Measurements from ENCODE around the gene MGMT.

The MGMT gene

DNA sequence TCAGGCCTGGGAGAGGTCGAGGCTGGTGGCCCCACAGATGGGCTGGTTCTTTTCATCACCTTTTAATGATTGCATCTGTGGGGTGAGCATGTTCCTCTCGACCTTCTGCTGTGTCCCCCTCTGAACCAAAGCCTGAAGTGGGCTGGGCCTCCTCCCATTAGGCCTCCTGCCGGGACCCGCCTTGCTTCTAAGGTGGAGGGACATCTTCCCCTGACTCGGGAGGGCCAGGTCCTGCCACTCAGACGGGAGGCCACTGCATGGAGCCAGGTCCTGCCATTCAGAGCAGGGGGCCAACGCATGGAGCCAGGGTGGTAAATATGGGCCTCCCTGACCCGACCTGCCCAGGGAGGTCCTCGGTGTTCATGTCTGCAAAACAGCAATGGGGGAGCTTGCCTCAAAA, 308.6 kb downstream of the MGMT start:
- H3K4me1 ChIP-seq (ENCODE audit: insufficient read depth, low read length): no peaks in the 10 kb centered on the region
- no peak overlapping the region for H3K9ac ChIP-seq (ENCODE audit: low read depth, low read length)
- H3K36me3 ChIP-seq (ENCODE audit: insufficient read depth, low read length): no peaks in the 10 kb centered on the region
- no peaks in the 10 kb centered on the region for H3K9me3 ChIP-seq (ENCODE audit: control insufficient read depth, insufficient read depth, low read length)

DNA sequence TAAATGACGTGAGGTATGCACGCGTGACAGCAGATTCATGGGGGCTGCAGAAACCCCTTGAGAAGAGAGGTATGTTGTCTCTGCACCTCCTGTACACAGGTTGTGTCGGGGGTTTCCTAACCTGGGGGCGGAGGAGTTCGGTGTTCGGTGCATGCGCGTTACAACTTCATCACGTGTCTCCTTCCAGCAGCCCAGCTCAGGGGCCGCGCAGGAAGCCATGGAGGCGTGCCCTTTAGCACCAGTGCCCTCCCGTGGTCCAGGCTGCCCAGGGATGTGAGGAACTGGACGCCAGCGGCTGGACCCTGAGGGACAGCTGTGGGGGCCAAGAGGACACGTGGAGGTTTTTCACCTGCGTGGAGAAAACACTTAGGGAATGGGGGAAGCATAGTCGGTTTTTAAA, 310.6 kb downstream of the MGMT start:
- H3K36me3 ChIP-seq (ENCODE audit: insufficient read depth, low read length): no peaks in the 10 kb centered on the region
- no peaks in the 10 kb centered on the region for H3K4me1 ChIP-seq (ENCODE audit: insufficient read depth, low read length)
- no peaks in the 10 kb centered on the region for H3K9me3 ChIP-seq (ENCODE audit: control insufficient read depth, insufficient read depth, low read length)
- no peak overlapping the region for H3K9ac ChIP-seq (ENCODE audit: low read depth, low read length)

DNA sequence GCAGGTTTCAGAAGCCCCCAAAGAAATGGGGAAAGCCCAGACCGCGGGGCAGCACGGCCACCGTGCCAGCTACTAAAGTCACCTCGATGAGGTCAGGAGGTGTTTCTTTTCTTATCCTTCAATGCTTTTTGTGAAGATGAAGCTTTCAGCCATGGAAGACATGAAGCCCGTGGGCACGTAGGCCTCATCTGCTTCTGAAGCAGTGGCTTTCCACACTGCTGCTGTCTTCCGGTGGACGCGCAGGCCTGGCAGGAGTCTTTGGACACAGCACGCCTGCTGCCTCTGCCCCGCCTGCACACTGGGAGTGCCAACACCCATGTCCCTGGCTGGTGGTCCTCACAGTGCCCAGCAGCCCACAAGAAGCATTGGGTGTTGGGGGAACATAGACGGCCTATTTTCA, 311.5 kb downstream of the MGMT start:
- no peak overlapping the region for H3K9ac ChIP-seq (ENCODE audit: low read depth, low read length)
- no peaks in the 10 kb centered on the region for H3K9me3 ChIP-seq (ENCODE audit: control insufficient read depth, insufficient read depth, low read length)

DNA sequence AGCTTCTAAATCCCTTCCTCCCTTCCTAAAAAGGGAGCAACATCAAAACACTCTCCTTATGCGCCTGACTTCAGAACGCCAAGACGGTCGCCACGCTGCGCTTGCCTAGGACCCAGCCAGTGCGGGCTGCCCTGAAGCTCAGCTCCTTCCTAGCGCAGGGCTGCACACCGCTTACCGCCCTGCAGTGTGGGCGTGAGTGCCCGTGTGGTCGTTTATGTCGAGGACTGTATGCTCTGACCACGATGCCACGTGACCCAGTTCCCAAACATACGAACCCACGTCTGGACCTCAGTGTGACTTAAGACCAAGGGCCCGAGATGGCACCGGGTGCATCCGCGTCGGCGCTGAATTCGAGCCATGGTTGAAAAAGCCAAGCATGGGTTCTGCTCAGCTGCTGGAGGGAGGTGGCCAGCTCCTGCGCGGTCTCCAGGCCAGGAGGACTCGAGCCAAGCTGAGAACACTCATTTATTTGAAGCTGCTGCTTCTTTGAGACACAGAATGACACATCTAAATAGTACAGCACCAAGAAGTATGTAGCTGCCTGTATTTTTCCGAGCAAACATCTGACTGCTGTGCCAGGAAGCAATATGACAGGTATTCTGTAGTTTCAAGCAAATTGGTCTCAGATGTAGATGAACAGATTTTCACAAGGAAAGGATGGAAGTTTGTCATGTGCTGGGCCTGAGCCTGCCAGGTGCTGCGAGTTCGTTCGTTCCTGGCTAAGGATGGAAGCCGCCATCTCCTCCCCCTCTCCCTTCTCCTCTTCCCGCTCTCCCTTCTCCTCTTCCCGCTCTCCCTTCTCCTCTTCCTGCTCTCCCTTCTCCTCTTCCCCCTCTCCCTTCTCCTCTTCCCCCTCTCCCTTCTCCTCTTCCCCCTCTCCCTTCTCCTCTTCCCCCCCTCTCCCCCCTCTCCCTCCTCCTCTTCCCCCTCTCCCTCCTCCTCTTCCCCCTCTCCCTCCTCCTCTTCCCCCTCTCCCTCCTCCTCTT, 312.4 kb downstream of the MGMT start:
- H3K9ac ChIP-seq (ENCODE audit: low read depth, low read length): no peak overlapping the region
- no peaks in the 10 kb centered on the region for H3K9me3 ChIP-seq (ENCODE audit: control insufficient read depth, insufficient read depth, low read length)
- H3K36me3 ChIP-seq (ENCODE audit: insufficient read depth, low read length): no peaks in the 10 kb centered on the region
- H3K4me1 ChIP-seq (ENCODE audit: insufficient read depth, low read length): no peaks in the 10 kb centered on the region

More for the DNA sequence above, 311.5 kb downstream of the MGMT start:
- no peaks in the 10 kb centered on the region for H3K36me3 ChIP-seq (ENCODE audit: insufficient read depth, low read length)
- H3K4me1 ChIP-seq (ENCODE audit: insufficient read depth, low read length): no peaks in the 10 kb centered on the region

DNA sequence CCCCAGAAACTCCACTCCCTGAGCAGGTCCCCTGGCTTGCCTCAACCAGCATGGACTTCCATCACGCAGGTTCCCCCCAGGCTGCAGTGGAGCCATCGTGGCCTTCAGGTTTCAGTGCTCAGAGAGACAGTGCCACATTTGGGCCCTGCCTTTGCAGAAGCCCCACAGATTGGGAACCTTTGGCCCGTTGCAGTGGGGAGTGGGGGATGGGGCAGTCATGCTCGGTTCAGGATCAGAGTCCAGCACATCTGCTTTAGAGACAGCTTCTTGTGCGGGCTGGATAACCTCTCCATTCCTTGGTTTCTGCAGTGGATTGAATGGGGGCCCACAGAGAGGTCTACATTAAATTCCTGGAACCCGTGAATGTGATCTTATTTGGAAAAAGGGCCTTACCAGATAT, 313.2 kb downstream of the MGMT start:
- Histone ChIP-seq H3K9me3 (ENCODE audit: control insufficient read depth, insufficient read depth, low read length) (no peaks in the 10 kb centered on the region), H3K4me1 (ENCODE audit: insufficient read depth, low read length) (no peaks in the 10 kb centered on the region), H3K36me3 (ENCODE audit: insufficient read depth, low read length) (no peaks in the 10 kb centered on the region)

DNA sequence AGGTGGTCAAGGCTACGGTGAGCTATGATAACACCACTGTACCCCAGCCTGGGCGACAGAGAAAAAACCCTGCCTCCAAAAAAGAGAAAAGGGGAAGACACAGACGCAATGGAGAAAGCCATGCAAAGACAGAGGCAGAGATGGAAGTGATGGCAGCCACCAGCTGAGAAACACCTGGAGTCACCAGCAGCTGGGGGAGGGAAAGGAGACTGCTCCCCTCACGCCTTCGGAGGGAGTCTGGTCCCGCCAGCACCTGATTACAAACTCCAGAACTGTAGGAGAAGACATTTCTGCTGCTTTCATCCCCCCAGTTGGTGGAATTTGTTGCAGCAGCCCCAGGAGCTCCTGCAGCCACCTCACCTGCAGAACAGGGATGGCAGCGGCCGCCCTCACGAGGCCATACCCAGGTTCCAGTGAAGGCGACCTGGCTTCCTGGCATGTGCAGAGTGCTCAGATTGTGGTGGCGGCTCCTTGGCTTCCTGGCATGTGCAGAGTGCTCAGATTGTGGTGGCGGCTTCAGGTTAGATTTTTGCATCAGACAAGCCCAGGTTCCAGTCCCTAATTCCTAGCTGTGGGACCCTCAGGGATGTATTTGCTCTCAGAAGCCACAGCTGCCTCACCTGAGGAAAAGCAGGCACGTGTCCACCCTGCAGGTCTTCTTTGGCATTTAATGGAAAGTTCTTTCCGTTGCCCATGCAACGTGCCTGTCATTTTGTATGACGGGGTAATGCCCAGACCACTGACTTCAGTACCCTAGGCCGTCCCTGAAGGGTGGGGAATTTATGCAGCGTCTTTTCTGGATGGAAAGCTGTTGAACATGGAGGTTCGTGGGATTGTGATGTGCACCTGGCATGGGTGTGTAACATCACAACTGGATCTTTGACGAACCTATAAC, 314.1 kb downstream of the MGMT start:
- Histone ChIP-seq H3K9me3 (ENCODE audit: control insufficient read depth, insufficient read depth, low read length) (no peaks in the 10 kb centered on the region), H3K9ac (ENCODE audit: low read depth, low read length) (no peak overlapping the region), H3K4me1 (ENCODE audit: insufficient read depth, low read length) (no peaks in the 10 kb centered on the region), H3K36me3 (ENCODE audit: insufficient read depth, low read length) (no peaks in the 10 kb centered on the region)

More for the DNA sequence above, 313.2 kb downstream of the MGMT start:
- H3K9ac ChIP-seq (ENCODE audit: low read depth, low read length): no peak overlapping the region

DNA sequence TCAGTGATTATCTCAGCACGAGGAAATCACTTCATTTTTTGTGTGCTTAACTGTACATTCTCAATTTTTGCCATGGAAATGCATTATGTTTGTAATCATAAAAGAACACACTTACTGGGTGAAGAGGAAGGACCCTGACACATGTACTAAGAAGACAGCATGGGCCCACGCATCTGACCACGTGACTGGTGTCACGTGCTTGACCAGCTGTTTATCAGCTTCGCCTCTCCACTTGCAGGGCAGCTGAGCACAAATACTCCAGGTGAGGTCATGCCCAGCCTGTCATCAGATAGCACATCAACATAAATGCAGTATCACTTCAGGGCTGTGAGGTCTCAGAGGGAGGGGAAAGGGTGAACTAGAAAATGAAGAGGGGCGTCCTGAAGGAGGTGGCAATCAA, 317.2 kb downstream of the MGMT start:
- Histone ChIP-seq H3K4me1 (ENCODE audit: insufficient read depth, low read length) (no peaks in the 10 kb centered on the region), H3K36me3 (ENCODE audit: insufficient read depth, low read length) (no peaks in the 10 kb centered on the region), H3K9ac (ENCODE audit: low read depth, low read length) (no peak overlapping the region), H3K9me3 (ENCODE audit: control insufficient read depth, insufficient read depth, low read length) (no peaks in the 10 kb centered on the region)

DNA sequence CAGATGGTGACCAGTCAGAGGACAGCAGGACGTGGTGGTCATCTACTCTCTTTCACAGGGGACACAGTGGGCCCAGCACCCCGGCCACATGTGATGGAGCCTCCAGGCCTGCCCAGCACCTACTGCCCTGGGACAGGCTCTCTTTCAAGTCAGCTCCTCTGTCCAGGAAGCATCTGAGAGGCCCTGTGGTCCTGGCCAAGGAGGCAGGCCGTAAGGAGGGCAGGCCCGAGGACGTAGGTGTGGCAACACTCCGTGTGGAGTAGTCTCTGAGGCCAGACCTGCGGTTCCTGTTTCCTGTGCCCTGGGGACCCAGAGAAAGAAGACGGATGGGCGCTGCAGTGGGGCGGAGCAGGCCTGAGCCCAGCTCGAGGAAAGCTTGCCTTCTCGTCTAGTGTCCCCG, 317.9 kb downstream of the MGMT start:
- Histone ChIP-seq H3K36me3 (ENCODE audit: insufficient read depth, low read length) (no peaks in the 10 kb centered on the region), H3K4me1 (ENCODE audit: insufficient read depth, low read length) (no peaks in the 10 kb centered on the region), H3K9me3 (ENCODE audit: control insufficient read depth, insufficient read depth, low read length) (no peaks in the 10 kb centered on the region), H3K9ac (ENCODE audit: low read depth, low read length) (no peak overlapping the region)

DNA sequence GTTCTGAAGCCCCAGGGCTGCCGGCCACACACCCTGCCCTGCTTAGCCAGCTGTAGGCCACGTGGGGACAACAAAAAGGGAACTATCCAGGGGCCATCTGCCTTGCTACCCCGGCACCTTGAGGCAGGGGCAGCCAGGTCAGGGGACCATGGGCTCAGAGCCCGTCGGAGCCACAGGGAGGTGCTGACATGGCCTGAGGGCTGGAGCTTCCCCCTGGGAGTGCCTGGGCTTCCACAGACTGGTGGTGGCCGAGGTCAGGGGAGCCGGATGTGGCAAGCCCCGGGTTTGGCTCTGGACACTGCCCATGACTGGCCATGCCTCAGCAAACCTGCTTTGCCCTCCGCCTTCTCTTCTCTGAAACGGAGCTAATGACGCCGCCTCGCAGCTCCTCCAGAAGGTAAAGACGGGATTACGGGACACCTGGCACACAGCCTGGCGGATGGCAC, 318.5 kb downstream of the MGMT start:
- Histone ChIP-seq H3K36me3 (ENCODE audit: insufficient read depth, low read length) (no peaks in the 10 kb centered on the region), H3K4me1 (ENCODE audit: insufficient read depth, low read length) (no peaks in the 10 kb centered on the region), H3K9me3 (ENCODE audit: control insufficient read depth, insufficient read depth, low read length) (no peaks in the 10 kb centered on the region), H3K9ac (ENCODE audit: low read depth, low read length) (no peak overlapping the region)

DNA sequence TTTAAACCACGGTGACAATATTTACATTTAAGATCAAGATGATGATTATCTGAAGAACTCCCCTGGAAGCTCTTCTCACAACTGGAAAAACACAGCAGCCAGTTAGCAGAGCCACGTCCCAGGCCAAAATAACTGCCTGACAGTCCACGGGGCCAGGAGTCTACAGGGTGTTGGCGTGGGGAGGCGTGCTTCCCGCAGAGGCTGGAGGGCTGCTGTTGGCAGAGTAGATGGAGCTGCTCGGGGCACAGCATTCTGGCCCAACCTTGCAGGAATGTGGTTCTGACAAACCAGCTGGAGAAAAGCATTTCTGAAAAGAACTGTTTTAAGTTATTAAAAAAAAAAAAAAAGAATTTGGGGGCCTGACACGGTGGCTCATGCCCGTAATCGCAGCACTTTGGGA, 319.2 kb downstream of the MGMT start:
- H3K9me3 ChIP-seq (ENCODE audit: control insufficient read depth, insufficient read depth, low read length): no peaks in the 10 kb centered on the region
- no peaks in the 10 kb centered on the region for H3K36me3 ChIP-seq (ENCODE audit: insufficient read depth, low read length)
- H3K4me1 ChIP-seq (ENCODE audit: insufficient read depth, low read length): no peaks in the 10 kb centered on the region
- no peak overlapping the region for H3K9ac ChIP-seq (ENCODE audit: low read depth, low read length)

DNA sequence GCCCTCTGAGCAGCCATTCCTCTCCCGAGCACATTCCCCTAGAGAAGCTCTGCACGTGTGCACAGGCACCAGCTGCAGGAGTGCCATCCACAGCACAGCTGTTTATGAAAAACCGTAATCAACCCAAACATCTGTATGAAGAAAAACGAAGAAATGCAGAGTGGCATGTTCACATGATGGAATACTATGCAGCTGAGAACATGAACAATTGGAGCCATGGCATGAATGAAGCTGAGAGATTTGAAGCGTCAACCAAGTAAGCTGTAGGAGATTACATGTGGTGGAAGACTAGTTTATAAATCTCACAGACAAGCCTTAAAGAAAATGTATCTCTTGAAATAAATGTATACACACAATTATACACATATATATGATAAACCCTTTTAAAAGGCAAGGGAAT, 320.5 kb downstream of the MGMT start:
- H3K9ac ChIP-seq (ENCODE audit: low read depth, low read length): no peak overlapping the region
- no peaks in the 10 kb centered on the region for H3K4me1 ChIP-seq (ENCODE audit: insufficient read depth, low read length)
- no peaks in the 10 kb centered on the region for H3K36me3 ChIP-seq (ENCODE audit: insufficient read depth, low read length)
- no peaks in the 10 kb centered on the region for H3K9me3 ChIP-seq (ENCODE audit: control insufficient read depth, insufficient read depth, low read length)

DNA sequence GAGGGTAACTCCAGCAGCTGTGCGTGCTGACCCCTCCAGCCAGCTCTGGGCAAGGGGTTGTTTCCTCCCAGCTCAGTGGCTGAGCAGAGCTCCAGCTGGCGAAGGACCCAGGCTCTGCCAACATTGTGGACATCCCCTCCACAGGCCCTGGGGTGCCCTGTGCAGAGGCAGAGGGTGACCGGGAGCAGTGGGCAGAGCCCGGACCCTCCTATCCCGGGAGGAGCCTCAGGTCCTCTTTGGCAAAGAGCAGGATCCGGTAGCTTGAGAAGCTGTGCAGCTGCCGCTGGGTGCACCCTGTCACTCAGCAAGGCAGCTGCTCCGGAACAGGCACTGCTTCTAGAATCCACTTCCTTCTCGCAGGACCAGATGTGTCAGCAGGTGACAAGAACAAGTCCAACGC, 321.2 kb downstream of the MGMT start:
- Histone ChIP-seq H3K9ac (ENCODE audit: low read depth, low read length) (no peak overlapping the region), H3K4me1 (ENCODE audit: insufficient read depth, low read length) (no peaks in the 10 kb centered on the region), H3K36me3 (ENCODE audit: insufficient read depth, low read length) (no peaks in the 10 kb centered on the region), H3K9me3 (ENCODE audit: control insufficient read depth, insufficient read depth, low read length) (no peaks in the 10 kb centered on the region)

DNA sequence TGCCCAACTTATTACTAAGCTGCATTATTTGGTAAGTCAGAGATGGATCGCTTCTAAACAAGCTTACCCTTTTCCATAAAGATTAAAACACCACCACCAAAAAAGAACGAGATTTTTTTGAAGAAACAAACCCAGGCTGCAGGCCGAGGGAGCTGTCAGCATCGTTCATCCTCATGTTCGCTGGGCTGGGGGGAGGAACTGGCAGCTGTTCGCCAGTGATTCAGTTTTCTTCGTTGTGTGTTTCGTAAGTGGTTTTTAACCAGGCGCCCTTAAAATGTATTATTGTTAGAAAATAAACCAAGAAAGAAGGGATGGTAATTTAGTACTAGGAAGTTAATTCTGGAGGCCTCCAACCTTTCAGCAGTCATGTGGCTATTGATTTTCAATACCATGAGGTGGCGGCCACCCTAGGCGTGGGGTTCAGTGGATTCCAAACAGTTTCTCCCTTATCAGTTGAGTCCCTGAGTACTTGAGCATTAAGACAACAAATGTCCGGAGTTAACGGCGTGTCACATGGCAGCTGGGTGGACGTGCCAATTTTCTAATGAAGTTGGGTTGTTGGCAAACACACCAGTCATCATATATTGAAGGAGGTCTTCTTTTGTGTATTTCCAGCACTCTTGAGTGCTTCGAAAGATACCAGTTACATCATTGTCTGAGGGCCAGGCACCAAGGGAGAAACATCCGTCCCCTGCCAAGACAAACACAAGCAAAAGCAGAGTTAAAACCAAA, 323.8 kb downstream of the MGMT start:
- no peaks in the 10 kb centered on the region for H3K9me3 ChIP-seq (ENCODE audit: control insufficient read depth, insufficient read depth, low read length)
- no peaks in the 10 kb centered on the region for H3K36me3 ChIP-seq (ENCODE audit: insufficient read depth, low read length)
- H3K4me1 ChIP-seq (ENCODE audit: insufficient read depth, low read length): no peaks in the 10 kb centered on the region
- no peak overlapping the region for H3K9ac ChIP-seq (ENCODE audit: low read depth, low read length)

DNA sequence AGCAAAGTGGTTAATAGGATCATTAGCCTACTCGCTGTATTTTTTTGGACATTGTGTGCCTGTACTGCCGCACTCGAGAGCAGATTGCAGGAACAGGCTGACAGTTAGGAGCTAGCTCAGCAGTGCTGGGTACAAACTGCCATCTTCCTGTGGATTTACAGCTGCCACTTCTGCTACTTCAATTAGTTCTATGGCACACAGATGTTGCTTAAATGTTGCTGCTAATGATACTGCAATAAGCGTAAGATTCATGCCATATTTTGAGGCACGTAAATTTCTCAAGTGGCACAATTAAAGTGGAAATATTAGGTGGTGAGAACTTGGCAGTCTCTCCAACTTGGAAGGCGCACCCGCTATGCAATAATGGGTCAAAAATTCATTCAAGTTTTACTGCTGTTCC, 325.1 kb downstream of the MGMT start:
- H3K36me3 ChIP-seq (ENCODE audit: insufficient read depth, low read length): no peaks in the 10 kb centered on the region
- H3K4me1 ChIP-seq (ENCODE audit: insufficient read depth, low read length): no peaks in the 10 kb centered on the region
- no peak overlapping the region for H3K9ac ChIP-seq (ENCODE audit: low read depth, low read length)
- no peaks in the 10 kb centered on the region for H3K9me3 ChIP-seq (ENCODE audit: control insufficient read depth, insufficient read depth, low read length)
